HepG2 (cell line): ENCODE measurements around the gene NATD1. TPM values are rescaled to one million over a fixed set of nuclear protein-coding genes. Genes with fewer than 3 reads are reported as not detected.

ENCODE experiments used
- DMAP1 ChIP-seq: IDR thresholded peaks from 2 replicates; pipeline ENCODE4 v1.6.1; 2016
- FOXK1 ChIP-seq: sonication (generic); formaldehyde crosslinking; IDR thresholded peaks from 2 replicates; pipeline ENCODE4 v1.4.0; 2020; ENCODE audit warnings: low read depth, missing genetic modification reagents, borderline replicate concordance
- HDAC1 ChIP-seq: sonication (generic); formaldehyde crosslinking; IDR thresholded peaks from 2 replicates; pipeline ENCODE4 v1.5.1; 2020; ENCODE audit warnings: mild to moderate bottlenecking, missing genetic modification reagents
- HDAC2 ChIP-seq: sonication (generic); formaldehyde crosslinking; IDR thresholded peaks from 2 replicates; pipeline ENCODE4 v1.4.0; 2020; ENCODE audit warnings: missing genetic modification reagents
- HNRNPL ChIP-seq: fragments of 200-400 bp; formaldehyde crosslinking; IDR thresholded peaks from 2 replicates; pipeline ENCODE4 v1.6.1; 2017; ENCODE audit warnings: mild to moderate bottlenecking, low read depth, low read length
- MED1 ChIP-seq: sonication (generic); formaldehyde crosslinking; IDR thresholded peaks from 2 replicates; pipeline ENCODE4 v1.4.0; 2020; ENCODE audit warnings: missing genetic modification reagents
- TBX3 ChIP-seq: fragments of 450-650 bp; IDR thresholded peaks from 2 replicates; pipeline ENCODE4 v1.6.1; 2017; ENCODE audit warnings: antibody characterized with exemption, mild to moderate bottlenecking, inconsistent platforms, borderline replicate concordance
- TEAD2 ChIP-seq: sonication (generic); formaldehyde crosslinking; IDR thresholded peaks from 2 replicates; pipeline ENCODE4 v1.9.0; 2021; ENCODE audit warnings: missing genetic modification reagents
- TEAD3 ChIP-seq: optimal IDR thresholded peaks from 2 replicates; pipeline ENCODE3; 2016; ENCODE audit warnings: borderline replicate concordance
- ZFP90 ChIP-seq: sonication (generic); formaldehyde crosslinking; IDR thresholded peaks from 2 replicates; pipeline ENCODE4 v1.8.0; 2022; ENCODE audit warnings: missing genetic modification reagents, mild to moderate bottlenecking, inconsistent platforms, borderline replicate concordance
- ZNF33A ChIP-seq: sonication (generic); formaldehyde crosslinking; IDR thresholded peaks from 2 replicates; pipeline ENCODE4 v1.5.1; 2020; ENCODE audit warnings: missing genetic modification reagents, mild to moderate bottlenecking, moderate library complexity, borderline replicate concordance
- ZNF547 ChIP-seq: sonication (generic); formaldehyde crosslinking; IDR thresholded peaks from 2 replicates; pipeline ENCODE4 v1.5.1; 2020; ENCODE audit warnings: mild to moderate bottlenecking, missing genetic modification reagents
- ZNF607 ChIP-seq: sonication (generic); formaldehyde crosslinking; IDR thresholded peaks from 2 replicates; pipeline ENCODE4 v1.5.1; 2020; ENCODE audit warnings: missing genetic modification reagents, mild to moderate bottlenecking, borderline replicate concordance
- ZNF616 ChIP-seq: sonication (generic); formaldehyde crosslinking; IDR thresholded peaks from 2 replicates; pipeline ENCODE4 v1.5.0; 2020; ENCODE audit warnings: low read depth, mild to moderate bottlenecking, missing genetic modification reagents
- polyA plus RNA-seq, 8 experiments: library from polyadenylated mRNA; depleted of rRNA in 3 of 8; stranded (reverse) in 7 of 8; unstranded in 1 of 8; fragments of >200 nt; fragmentation: Illumina TruSeq in 4 of 8; extraction: Trizol in 4 of 8; gene quantifications; 2 replicates each; pipeline versions ENCODE4 v1.2.1 to v1.2.3, GENCODE V29; 2011 to 2016; ENCODE audit warnings: low read depth in 4 of 8, missing spikeins in 1 of 8, mixed read lengths in 1 of 8; ENCODE audit not compliant: insufficient read depth in 1 of 8
- total RNA-seq, 5 experiments: library from RNA; depleted of rRNA; stranded (reverse); fragments of >200 nt; fragmentation: Illumina TruSeq; extraction: Trizol; gene quantifications; 2 replicates each; pipeline ENCODE4 v1.2.3, GENCODE V29; 2016; ENCODE audit warnings: low read depth in 1 of 5
- TF ChIP-seq, protein P1 (sequence below): fragments of 450-650 bp; IDR thresholded peaks from 2 replicates; pipeline ENCODE4 v1.6.1; 2016
- TF ChIP-seq, protein P2 (sequence below): IDR thresholded peaks from 2 replicates; pipeline ENCODE4 v1.6.1; 2016; ENCODE audit warnings: low read depth, borderline replicate concordance
- TF ChIP-seq, protein P3 (sequence below): sonication (generic); formaldehyde crosslinking; conservative IDR thresholded peaks from 2 replicates; pipeline ENCODE4 v1.4.0; 2020; ENCODE audit warnings: missing genetic modification reagents
- TF ChIP-seq, protein P4 (sequence below): sonication (generic); formaldehyde crosslinking; IDR thresholded peaks from 2 replicates; pipeline ENCODE4 v1.9.0; 2022; ENCODE audit warnings: missing genetic modification reagents, mild to moderate bottlenecking, borderline replicate concordance
- TF ChIP-seq, protein P5 (sequence below): sonication (generic); formaldehyde crosslinking; IDR thresholded peaks from 2 replicates; pipeline ENCODE4 v1.4.0; 2020; ENCODE audit warnings: missing genetic modification reagents

NATD1 gene
- total and polyA plus RNA-seq, 2 of the 13 experiments (the other 11 are each of a cell fraction or from before 2014, with no cell fraction given) = 0.31 to 2.3 TPM

DNA sequence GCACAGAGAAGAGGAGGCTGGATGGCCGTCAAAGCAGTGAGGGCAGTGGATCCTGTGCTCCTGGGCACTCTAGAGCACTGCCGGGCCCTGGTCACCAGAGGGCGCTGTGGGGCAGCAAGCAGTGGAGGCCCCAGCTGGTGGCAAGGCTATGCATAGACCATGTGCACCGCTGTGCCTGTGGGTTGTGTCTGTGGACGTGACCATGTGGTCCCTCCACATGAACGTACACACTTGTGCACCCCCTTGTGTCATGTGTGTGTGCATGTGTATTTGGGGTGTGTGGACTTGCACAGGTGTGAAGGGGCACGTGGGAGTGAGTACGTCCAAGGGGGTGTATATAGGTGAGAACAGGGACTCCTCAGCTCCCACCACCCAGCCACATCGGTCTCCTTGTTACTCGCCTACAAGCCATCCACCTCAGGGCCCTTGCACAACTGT is 26.9 kb upstream of the NATD1 start (continued):
- peak; percentile 61; the same call in 1 of the 2 replicates for TF ChIP-seq HDAC1 (CRISPR knock-in tag)
- TF ChIP-seq, protein P1, sequence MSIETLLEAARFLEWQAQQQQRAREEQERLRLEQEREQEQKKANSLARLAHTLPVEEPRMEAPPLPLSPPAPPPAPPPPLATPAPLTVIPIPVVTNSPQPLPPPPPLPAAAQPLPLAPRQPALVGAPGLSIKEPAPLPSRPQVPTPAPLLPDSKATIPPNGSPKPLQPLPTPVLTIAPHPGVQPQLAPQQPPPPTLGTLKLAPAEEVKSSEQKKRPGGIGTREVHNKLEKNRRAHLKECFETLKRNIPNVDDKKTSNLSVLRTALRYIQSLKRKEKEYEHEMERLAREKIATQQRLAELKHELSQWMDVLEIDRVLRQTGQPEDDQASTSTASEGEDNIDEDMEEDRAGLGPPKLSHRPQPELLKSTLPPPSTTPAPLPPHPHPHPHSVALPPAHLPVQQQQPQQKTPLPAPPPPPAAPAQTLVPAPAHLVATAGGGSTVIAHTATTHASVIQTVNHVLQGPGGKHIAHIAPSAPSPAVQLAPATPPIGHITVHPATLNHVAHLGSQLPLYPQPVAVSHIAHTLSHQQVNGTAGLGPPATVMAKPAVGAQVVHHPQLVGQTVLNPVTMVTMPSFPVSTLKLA = peak; percentile 86
- TF ChIP-seq MED1 = 0 out of 2 replicates have a peak, but pooled peaks have one; percentile 31
- TF ChIP-seq TBX3 = no peak
- peak; percentile 56; the same call in 1 of the 2 replicates for TF ChIP-seq DMAP1 (CRISPR knock-in tag)
- TF ChIP-seq, protein P2, sequence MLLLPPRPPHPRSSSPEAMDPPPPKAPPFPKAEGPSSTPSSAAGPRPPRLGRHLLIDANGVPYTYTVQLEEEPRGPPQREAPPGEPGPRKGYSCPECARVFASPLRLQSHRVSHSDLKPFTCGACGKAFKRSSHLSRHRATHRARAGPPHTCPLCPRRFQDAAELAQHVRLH (CRISPR knock-in tag) = peak; percentile 73; the same call in 1 of the 2 replicates
- TF ChIP-seq ZNF33A (CRISPR knock-in tag) = no peak
- peak; percentile 77; the same call in 1 of the 2 replicates for TF ChIP-seq ZFP90
- peak; percentile 17; the same call in 1 of the 2 replicates for TF ChIP-seq FOXK1
- peak; percentile 56 for TF ChIP-seq HDAC2 (CRISPR knock-in tag)
- peak; percentile 75; the same call in 1 of the 2 replicates for TF ChIP-seq ZNF547
- TF ChIP-seq, protein P3, sequence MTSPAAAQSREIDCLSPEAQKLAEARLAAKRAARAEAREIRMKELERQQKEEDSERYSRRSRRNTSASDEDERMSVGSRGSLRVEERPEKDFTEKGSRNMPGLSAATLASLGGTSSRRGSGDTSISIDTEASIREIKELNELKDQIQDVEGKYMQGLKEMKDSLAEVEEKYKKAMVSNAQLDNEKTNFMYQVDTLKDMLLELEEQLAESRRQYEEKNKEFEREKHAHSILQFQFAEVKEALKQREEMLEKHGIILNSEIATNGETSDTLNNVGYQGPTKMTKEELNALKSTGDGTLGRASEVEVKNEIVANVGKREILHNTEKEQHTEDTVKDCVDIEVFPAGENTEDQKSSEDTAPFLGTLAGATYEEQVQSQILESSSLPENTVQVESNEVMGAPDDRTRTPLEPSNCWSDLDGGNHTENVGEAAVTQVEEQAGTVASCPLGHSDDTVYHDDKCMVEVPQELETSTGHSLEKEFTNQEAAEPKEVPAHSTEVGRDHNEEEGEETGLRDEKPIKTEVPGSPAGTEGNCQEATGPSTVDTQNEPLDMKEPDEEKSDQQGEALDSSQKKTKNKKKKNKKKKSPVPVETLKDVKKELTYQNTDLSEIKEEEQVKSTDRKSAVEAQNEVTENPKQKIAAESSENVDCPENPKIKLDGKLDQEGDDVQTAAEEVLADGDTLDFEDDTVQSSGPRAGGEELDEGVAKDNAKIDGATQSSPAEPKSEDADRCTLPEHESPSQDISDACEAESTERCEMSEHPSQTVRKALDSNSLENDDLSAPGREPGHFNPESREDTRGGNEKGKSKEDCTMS = no peak
- no peak for TF ChIP-seq TEAD2
- peak; percentile 62; the same call in 1 of the 2 replicates for TF ChIP-seq HNRNPL
- TF ChIP-seq TEAD3 = peak; percentile 19
- TF ChIP-seq ZNF616 (CRISPR knock-in tag) = no peak
- TF ChIP-seq, protein P4, sequence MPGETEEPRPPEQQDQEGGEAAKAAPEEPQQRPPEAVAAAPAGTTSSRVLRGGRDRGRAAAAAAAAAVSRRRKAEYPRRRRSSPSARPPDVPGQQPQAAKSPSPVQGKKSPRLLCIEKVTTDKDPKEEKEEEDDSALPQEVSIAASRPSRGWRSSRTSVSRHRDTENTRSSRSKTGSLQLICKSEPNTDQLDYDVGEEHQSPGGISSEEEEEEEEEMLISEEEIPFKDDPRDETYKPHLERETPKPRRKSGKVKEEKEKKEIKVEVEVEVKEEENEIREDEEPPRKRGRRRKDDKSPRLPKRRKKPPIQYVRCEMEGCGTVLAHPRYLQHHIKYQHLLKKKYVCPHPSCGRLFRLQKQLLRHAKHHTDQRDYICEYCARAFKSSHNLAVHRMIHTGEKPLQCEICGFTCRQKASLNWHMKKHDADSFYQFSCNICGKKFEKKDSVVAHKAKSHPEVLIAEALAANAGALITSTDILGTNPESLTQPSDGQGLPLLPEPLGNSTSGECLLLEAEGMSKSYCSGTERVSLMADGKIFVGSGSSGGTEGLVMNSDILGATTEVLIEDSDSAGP (CRISPR knock-in tag) = 0 out of 2 replicates have a peak, but pooled peaks have one; percentile 27
- TF ChIP-seq ZNF607 (CRISPR knock-in tag) = 0 out of 2 replicates have a peak, but pooled peaks have one; percentile 30
- TF ChIP-seq, protein P5, sequence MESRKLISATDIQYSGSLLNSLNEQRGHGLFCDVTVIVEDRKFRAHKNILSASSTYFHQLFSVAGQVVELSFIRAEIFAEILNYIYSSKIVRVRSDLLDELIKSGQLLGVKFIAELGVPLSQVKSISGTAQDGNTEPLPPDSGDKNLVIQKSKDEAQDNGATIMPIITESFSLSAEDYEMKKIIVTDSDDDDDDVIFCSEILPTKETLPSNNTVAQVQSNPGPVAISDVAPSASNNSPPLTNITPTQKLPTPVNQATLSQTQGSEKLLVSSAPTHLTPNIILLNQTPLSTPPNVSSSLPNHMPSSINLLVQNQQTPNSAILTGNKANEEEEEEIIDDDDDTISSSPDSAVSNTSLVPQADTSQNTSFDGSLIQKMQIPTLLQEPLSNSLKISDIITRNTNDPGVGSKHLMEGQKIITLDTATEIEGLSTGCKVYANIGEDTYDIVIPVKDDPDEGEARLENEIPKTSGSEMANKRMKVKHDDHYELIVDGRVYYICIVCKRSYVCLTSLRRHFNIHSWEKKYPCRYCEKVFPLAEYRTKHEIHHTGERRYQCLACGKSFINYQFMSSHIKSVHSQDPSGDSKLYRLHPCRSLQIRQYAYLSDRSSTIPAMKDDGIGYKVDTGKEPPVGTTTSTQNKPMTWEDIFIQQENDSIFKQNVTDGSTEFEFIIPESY (CRISPR knock-in tag) = peak; percentile 49; the same call in 1 of the 2 replicates
